Endodermal cell (in vitro differentiated cells): ENCODE measurements around the gene IGLL5. TPM values are rescaled to one million over a fixed set of nuclear protein-coding genes. Genes with fewer than 3 reads are reported as not detected.
A peak's percentile ranks its signal among the peaks of the same experiment; 100 is the strongest.

ENCODE experiments used
- DNase-seq: peaks from one replicate; pipeline ENCODE4 v3.0.0-alpha.2; 2017
- H3K27ac ChIP-seq: 2 replicates; pipeline ENCODE4 v1.5.1; 2013; ENCODE audit warnings: mild to moderate bottlenecking, low read depth, low read length, moderate library complexity
- H3K27me3 ChIP-seq: 2 replicates; pipeline ENCODE4 v1.6.1; 2013; ENCODE audit warnings: mild to moderate bottlenecking, low read length, moderate library complexity; ENCODE audit not compliant: insufficient read depth, control insufficient read depth, poor library complexity, severe bottlenecking
- H3K36me3 ChIP-seq: 2 replicates; pipeline ENCODE4 v1.7.0; 2013; ENCODE audit warnings: mild to moderate bottlenecking, low read length, moderate library complexity; ENCODE audit not compliant: control insufficient read depth, insufficient read depth
- H3K4me1 ChIP-seq: one replicate; pipeline ENCODE4 v1.7.0; 2013; ENCODE audit warnings: low read length; ENCODE audit not compliant: control insufficient read depth, insufficient read depth
- H3K4me3 ChIP-seq: 2 replicates; pipeline ENCODE4 v1.5.1; 2013; ENCODE audit warnings: mild to moderate bottlenecking, low read length, moderate library complexity
- H3K9ac ChIP-seq: 2 replicates; pipeline ENCODE4 v1.6.1; 2013; ENCODE audit warnings: mild to moderate bottlenecking, low read length, moderate library complexity; ENCODE audit not compliant: poor library complexity, severe bottlenecking; ENCODE audit errors: extremely low read depth
- H3K9me3 ChIP-seq: 2 replicates; pipeline ENCODE4 v1.6.1; 2013; ENCODE audit warnings: mild to moderate bottlenecking, low read length, moderate library complexity; ENCODE audit not compliant: control insufficient read depth
- H3K27ac Mint-ChIP-seq: 2 replicates; pipeline ENCODE4 v1.8.0; 2020; ENCODE audit warnings: mixed read lengths
- H3K27me3 Mint-ChIP-seq: 2 replicates; pipeline ENCODE4 v1.8.0; 2021; ENCODE audit warnings: mild to moderate bottlenecking, mixed read lengths; ENCODE audit not compliant: insufficient read depth
- H3K36me3 Mint-ChIP-seq: 2 replicates; pipeline ENCODE4 v1.8.0; 2020; ENCODE audit warnings: low read depth, mixed read lengths
- H3K4me1 Mint-ChIP-seq: 2 replicates; pipeline ENCODE4 v1.8.0; 2020; ENCODE audit warnings: mixed read lengths
- H3K4me3 Mint-ChIP-seq: 2 replicates; pipeline ENCODE4 v1.8.0; 2020; ENCODE audit warnings: mild to moderate bottlenecking, moderate library complexity, mixed read lengths
- H3K9me3 Mint-ChIP-seq: 2 replicates; pipeline ENCODE4 v1.8.0; 2020; ENCODE audit warnings: mild to moderate bottlenecking, mixed read lengths
- WGBS, 2 experiments: methylation state at CpG; one replicate each; pipeline versions ENCODE4 v1.1.5 to v1.1.7; 2013; ENCODE audit warnings: missing lambda C conversion rate in 2 of 2, mixed read lengths in 1 of 2; ENCODE audit not compliant: insufficient coverage in 1 of 2, insufficient read length in 1 of 2; 5-methylcytosine and 5-hydroxymethylcytosine counted together
- total RNA-seq, 2 donors: library from RNA; stranded (reverse); fragmentation: NEBNext Ultra II Directional in 1 of 2; extraction: Animal tissue kit (Norgen Biotek cat#: 25700) in 1 of 2; gene quantifications; 2 replicates in 1 of 2; 3 replicates in 1 of 2; pipeline ENCODE4 v1.2.1, GENCODE V29; 2021
- TF ChIP-seq, protein P1 (sequence below): fragments of 200-600 bp; sonication (generic); conservative IDR thresholded peaks from 2 replicates; pipeline ENCODE4 v1.5.0; 2021; ENCODE audit warnings: antibody characterized with exemption, mild to moderate bottlenecking

The IGLL5 gene
- total RNA-seq, 2 donors from 2014 or later: not detected

DNA sequence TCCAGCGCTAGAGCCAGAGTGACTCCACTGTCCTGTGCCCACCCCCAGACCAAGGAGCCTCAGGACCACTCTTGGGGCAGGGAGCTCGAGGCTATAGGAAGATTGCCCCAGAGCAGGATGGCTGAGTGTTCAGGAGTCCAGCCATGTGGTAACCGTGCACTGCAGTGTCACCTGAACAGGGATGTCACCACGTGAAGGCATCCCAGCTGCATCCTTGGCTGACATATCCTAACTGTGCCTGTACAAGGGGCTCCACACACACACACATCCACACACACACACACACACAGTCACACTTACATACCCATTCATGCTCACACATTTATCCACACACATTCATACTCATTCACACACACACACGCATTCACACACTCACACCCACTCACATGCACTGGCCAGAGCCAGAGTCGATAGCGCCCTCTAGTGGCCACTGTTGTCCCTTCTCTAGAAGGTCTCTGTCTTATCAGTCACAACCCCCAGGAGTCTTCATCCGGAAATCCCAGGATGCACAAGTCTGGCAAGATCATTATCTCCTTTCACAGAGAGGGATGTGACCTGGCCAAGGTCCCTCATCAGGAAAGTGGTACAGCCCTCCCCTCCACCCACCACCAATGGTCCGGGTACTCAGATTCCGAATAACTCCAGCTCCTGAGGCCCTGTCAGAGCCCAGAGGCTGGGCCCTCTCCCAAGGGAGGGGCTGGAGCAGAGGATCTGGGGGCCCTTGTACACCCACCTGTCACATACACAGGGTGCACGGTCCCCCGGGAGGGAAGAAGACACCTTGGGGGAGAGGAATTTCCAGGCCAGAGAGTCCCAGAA is 55.1 kb downstream of the IGLL5 start:
- no peaks in the 10 kb centered on the region for H3K9me3 Mint-ChIP-seq
- TF ChIP-seq, protein P1, sequence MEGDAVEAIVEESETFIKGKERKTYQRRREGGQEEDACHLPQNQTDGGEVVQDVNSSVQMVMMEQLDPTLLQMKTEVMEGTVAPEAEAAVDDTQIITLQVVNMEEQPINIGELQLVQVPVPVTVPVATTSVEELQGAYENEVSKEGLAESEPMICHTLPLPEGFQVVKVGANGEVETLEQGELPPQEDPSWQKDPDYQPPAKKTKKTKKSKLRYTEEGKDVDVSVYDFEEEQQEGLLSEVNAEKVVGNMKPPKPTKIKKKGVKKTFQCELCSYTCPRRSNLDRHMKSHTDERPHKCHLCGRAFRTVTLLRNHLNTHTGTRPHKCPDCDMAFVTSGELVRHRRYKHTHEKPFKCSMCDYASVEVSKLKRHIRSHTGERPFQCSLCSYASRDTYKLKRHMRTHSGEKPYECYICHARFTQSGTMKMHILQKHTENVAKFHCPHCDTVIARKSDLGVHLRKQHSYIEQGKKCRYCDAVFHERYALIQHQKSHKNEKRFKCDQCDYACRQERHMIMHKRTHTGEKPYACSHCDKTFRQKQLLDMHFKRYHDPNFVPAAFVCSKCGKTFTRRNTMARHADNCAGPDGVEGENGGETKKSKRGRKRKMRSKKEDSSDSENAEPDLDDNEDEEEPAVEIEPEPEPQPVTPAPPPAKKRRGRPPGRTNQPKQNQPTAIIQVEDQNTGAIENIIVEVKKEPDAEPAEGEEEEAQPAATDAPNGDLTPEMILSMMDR: peak; percentile 94
- no peaks in the 10 kb centered on the region for H3K4me1 ChIP-seq
- no peaks in the 10 kb centered on the region for H3K9me3 ChIP-seq
- no peak overlapping the region for H3K9ac ChIP-seq
- H3K27ac Mint-ChIP-seq: no peak overlapping the region
- no peak overlapping the region for H3K4me3 Mint-ChIP-seq
- H3K36me3 ChIP-seq: no peaks in the 10 kb centered on the region
- no peak overlapping the region for H3K4me3 ChIP-seq
- no peaks in the 10 kb centered on the region for H3K4me1 Mint-ChIP-seq
- H3K27me3 ChIP-seq: peaks cover 4% of the 10 kb centered on the region
- DNase-seq: peak; percentile 94
- no peaks in the 10 kb centered on the region for H3K36me3 Mint-ChIP-seq
- peaks cover 17% of the 10 kb centered on the region for H3K27me3 Mint-ChIP-seq
- H3K27ac ChIP-seq: no peak overlapping the region
- 28 to 63% methylated on average over 4 to 12 of the region's 12 CpGs for WGBS, 2 experiments

DNA sequence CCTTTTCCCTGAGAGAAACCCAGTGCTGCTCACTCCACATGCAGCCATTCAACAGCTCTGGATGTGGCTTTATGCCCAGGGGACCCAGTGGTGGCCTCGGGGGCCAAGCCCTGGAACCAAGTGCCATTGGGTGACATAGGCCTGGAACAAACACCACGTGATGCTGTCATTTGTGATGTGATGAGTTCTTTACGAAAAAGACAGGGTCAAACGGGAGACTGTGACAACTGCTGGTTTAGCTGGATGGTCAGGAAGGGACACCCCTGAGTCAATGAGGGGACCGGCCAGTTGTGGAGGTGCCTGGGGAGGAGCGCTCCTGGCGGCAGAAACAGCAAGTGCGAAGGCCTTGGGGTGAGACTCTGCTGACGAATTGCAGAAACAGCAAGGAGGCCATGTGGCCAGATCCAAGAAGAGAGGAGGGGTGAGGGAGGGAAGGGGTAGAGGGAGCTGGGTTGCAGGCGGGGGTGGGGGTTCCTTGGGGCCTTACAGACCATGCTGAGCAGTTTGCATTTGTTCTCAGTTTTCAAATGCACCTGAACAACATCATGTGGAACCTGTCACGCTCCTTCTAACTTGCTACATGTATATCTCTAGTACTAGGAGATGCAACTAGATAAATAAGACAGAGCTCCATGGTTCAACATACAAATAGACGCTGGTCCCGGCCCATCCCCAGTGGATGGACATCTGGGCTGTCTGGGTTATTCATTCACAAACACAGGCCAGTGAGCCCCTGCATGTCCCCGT is 56.1 kb downstream of the IGLL5 start:
- DNase-seq: peak; percentile 57

GRCh38 chr22:22944268-22944985 is 56.8 kb downstream of the IGLL5 start:
- WGBS, 2 experiments: 84 to 90% methylated on average over 6 to 18 of the region's 18 CpGs
- Mint-ChIP-seq H3K9me3 (no peaks in the 10 kb centered on the region), H3K36me3 (no peaks in the 10 kb centered on the region), H3K27ac (no peak overlapping the region), H3K27me3 (peaks cover 11% of the 10 kb centered on the region), H3K4me1 (no peaks in the 10 kb centered on the region), H3K4me3 (no peak overlapping the region)
- peak; percentile 38 for DNase-seq
- TF ChIP-seq, protein P1: no peak
- Histone ChIP-seq H3K27ac (no peak overlapping the region), H3K4me3 (no peak overlapping the region), H3K4me1 (no peaks in the 10 kb centered on the region), H3K9ac (no peak overlapping the region), H3K27me3 (peaks cover 4% of the 10 kb centered on the region), H3K36me3 (no peaks in the 10 kb centered on the region), H3K9me3 (no peaks in the 10 kb centered on the region)

More for the DNA sequence above, 56.1 kb downstream of the IGLL5 start:
- Mint-ChIP-seq H3K27me3 (peaks cover 11% of the 10 kb centered on the region), H3K27ac (no peak overlapping the region), H3K9me3 (no peaks in the 10 kb centered on the region), H3K4me1 (no peaks in the 10 kb centered on the region), H3K36me3 (no peaks in the 10 kb centered on the region), H3K4me3 (no peak overlapping the region)
- no peaks in the 10 kb centered on the region for H3K9me3 ChIP-seq
- peaks cover 4% of the 10 kb centered on the region for H3K27me3 ChIP-seq
- TF ChIP-seq, protein P1: peak; percentile 37
- no peaks in the 10 kb centered on the region for H3K36me3 ChIP-seq
- WGBS, 2 experiments: 86 to 87% methylated on average over 10 to 14 of the region's 14 CpGs
- H3K9ac ChIP-seq: no peak overlapping the region
- no peak overlapping the region for H3K4me3 ChIP-seq
- H3K4me1 ChIP-seq: no peaks in the 10 kb centered on the region
- no peak overlapping the region for H3K27ac ChIP-seq
